Thyroid gland (tissue), 4 donors: Measurements from ENCODE around the gene TRMT2B. TPM values are rescaled to one million over a fixed set of nuclear protein-coding genes. Genes with fewer than 3 reads are reported as not detected.

Experiments used
- DNase-seq, 2 donors: peaks; one replicate each; pipeline ENCODE4 v3.0.0-alpha.2; 2019
- H3K27ac ChIP-seq, 3 donors: fragments of 200-600 bp; sonication (generic); 1 replicate in 2 of 3; 2 replicates in 1 of 3; pipeline ENCODE4 v1.5.1; 2016 to 2019; ENCODE audit warnings: mild to moderate bottlenecking in 1 of 3, moderate library complexity in 1 of 3
- H3K27me3 ChIP-seq: fragments of 200-600 bp; sonication (generic); one replicate; pipeline ENCODE4 v1.5.1; 2019
- H3K36me3 ChIP-seq, 2 donors: fragments of 200-600 bp; sonication (generic); one replicate each; pipeline ENCODE4 v1.5.1; 2016 to 2019
- H3K4me1 ChIP-seq, 2 donors: fragments of 200-600 bp; sonication (generic); one replicate each; pipeline ENCODE4 v1.5.1; 2017 to 2019
- H3K4me3 ChIP-seq, 3 donors: fragments of 200-600 bp; sonication (generic); replicated peaks in 1 of 3; 1 replicate in 2 of 3; 2 replicates in 1 of 3; pipeline ENCODE4 v1.5.1; 2016; ENCODE audit warnings: mild to moderate bottlenecking in 1 of 3
- H3K9me3 ChIP-seq: fragments of 200-600 bp; sonication (generic); one replicate; pipeline ENCODE4 v1.5.1; 2017
- POLR2A ChIP-seq, 2 donors: fragments of 450-650 bp; IDR thresholded peaks; one replicate each; pipeline ENCODE4 v1.6.1; 2017; ENCODE audit warnings: antibody characterized with exemption in 2 of 2, mild to moderate bottlenecking in 2 of 2, moderate library complexity in 1 of 2
- WGBS, 2 donors: methylation state at CpG; one replicate each; pipeline ENCODE4 v1.1.5; 2017; 5-methylcytosine and 5-hydroxymethylcytosine counted together
- intact Hi-C: fragments of 100-400 bp; cut with DNase I; formaldehyde crosslinking; loops from one replicate; pipeline ENCODE4 v1.15.1; 2023
- total RNA-seq, 4 donors: library from RNA; depleted of rRNA; stranded (reverse); fragments of >200 nt; gene quantifications; one replicate each; pipeline ENCODE4 v1.2.3, GENCODE V29; 2016
- TF ChIP-seq, protein P1 (sequence below), 6 experiments: fragments of 200-600 bp in 3 of 6; fragments of 450-650 bp in 3 of 6; sonication (generic) in 3 of 6; IDR thresholded peaks; one replicate each; pipeline ENCODE4 v1.5.1; 2016 to 2019; ENCODE audit warnings: antibody characterized with exemption in 6 of 6, mild to moderate bottlenecking in 2 of 6, inconsistent platforms in 1 of 6, moderate library complexity in 1 of 6

The TRMT2B gene
- total RNA-seq, 4 donors from 2014 or later: 26.2 to 32.8 (median 29.1) TPM

DNA sequence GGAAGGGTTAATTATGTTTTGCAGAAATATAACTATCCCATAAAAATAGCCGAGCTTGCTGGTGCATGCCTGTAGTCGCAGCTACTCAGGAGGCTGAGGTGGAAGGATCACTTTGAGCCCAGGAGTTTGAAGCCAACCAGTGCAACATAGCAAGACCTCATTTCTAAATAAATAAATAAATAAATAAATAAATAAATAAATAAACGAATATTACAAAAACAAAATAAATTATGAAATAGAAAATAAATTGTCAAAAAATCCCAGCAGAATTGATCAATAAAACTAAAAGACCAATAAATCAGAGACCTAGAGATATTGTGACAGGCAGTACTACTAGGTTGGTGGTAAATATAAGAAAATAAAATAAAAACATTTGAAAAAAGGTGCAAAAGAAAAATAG, 89.1 kb downstream of the TRMT2B start:
- 84% methylated on average over 3 of the region's 3 CpGs for WGBS, 2 donors
- H3K4me1 ChIP-seq: no peaks in the 10 kb centered on the region
- H3K9me3 ChIP-seq: no peaks in the 10 kb centered on the region
- H3K36me3 ChIP-seq: no peaks in the 10 kb centered on the region
- DNase-seq: no peak
- intact Hi-C loops: no loop called here
- no peak overlapping the region for H3K4me3 ChIP-seq
- TF ChIP-seq POLR2A (IDR thresholded peaks at IDR 0.05): no peak
- TF ChIP-seq, protein P1, sequence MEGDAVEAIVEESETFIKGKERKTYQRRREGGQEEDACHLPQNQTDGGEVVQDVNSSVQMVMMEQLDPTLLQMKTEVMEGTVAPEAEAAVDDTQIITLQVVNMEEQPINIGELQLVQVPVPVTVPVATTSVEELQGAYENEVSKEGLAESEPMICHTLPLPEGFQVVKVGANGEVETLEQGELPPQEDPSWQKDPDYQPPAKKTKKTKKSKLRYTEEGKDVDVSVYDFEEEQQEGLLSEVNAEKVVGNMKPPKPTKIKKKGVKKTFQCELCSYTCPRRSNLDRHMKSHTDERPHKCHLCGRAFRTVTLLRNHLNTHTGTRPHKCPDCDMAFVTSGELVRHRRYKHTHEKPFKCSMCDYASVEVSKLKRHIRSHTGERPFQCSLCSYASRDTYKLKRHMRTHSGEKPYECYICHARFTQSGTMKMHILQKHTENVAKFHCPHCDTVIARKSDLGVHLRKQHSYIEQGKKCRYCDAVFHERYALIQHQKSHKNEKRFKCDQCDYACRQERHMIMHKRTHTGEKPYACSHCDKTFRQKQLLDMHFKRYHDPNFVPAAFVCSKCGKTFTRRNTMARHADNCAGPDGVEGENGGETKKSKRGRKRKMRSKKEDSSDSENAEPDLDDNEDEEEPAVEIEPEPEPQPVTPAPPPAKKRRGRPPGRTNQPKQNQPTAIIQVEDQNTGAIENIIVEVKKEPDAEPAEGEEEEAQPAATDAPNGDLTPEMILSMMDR (IDR thresholded peaks at IDR 0.05): no peak
- no peak overlapping the region for H3K27ac ChIP-seq
- no peaks in the 10 kb centered on the region for H3K27me3 ChIP-seq

Other genes starting within 250 kb of the TRMT2B start
- gene CSTF2, start 231.7 kb downstream of the TRMT2B start, total RNA-seq: 10 to 100 TPM in 3 of 4 donors, 1 to 10 TPM in 1; 6.2 to 13.8 (median 11.7) TPM
- not detected for gene NOX1, start 177.8 kb downstream of the TRMT2B start, total RNA-seq
- 1 to 10 TPM in 2 of 4 donors, under 1 TPM in 2; 0.33 to 3.3 (median 1.1) TPM for gene XKRX, start 123.2 kb downstream of the TRMT2B start, total RNA-seq
- not detected for gene ARL13A, start 82.4 kb downstream of the TRMT2B start, total RNA-seq
- 1 to 10 TPM in 3 of 4 donors, under 1 TPM in 1; 0.78 to 2.1 (median 1.3) TPM for gene TMEM35A, start 26.8 kb upstream of the TRMT2B start, total RNA-seq
- under 1 TPM in 2 of 4 donors, not detected in 2; 0.17 to 0.78 TPM for gene CENPI, start 46.1 kb upstream of the TRMT2B start, total RNA-seq
- gene DRP2, start 167.7 kb upstream of the TRMT2B start, total RNA-seq: not detected
- 1 to 10 TPM in 1 of 4 donors, under 1 TPM in 2, not detected in 1; 0.22 to 1.4 (median 0.81) TPM for gene TAF7L, start 239.2 kb upstream of the TRMT2B start, total RNA-seq